Measurements from ENCODE around the gene PACRG. TPM values are rescaled to one million over a fixed set of nuclear protein-coding genes. Genes with fewer than 3 reads are reported as not detected.

PACRG gene
- total and polyA plus RNA-seq, 2 donors from 2014 or later, result 7.4 to 20.0 TPM

- H3K27me3 ChIP-seq (ENCODE audit: control insufficient read depth, insufficient read depth, low read length), result no peaks in the 10 kb centered on the region
- FAIRE-seq, result no peak
- H3K4me1 ChIP-seq (ENCODE audit: control insufficient read depth in 2 of 3, insufficient read depth in 2 of 3, low read depth in 1 of 3, low read length in 3 of 3), result peaks cover 0 to 3% (median 0%) of the 10 kb centered on the region in 3 donors
- DNase-seq, result no peak
- H3K9ac ChIP-seq (ENCODE audit: low read length in 3 of 3), result no peak overlapping the region
- no peak overlapping the region for H3K4me3 ChIP-seq (ENCODE audit: low read length in 3 of 3)
- no peaks in the 10 kb centered on the region for H3K36me3 ChIP-seq (ENCODE audit: control insufficient read depth in 2 of 3, insufficient read depth in 3 of 3, low read length in 3 of 3)
- no peak overlapping the region for H3K27ac ChIP-seq (ENCODE audit: low read depth in 2 of 2, low read length in 2 of 2)
- TF ChIP-seq, protein P1, sequence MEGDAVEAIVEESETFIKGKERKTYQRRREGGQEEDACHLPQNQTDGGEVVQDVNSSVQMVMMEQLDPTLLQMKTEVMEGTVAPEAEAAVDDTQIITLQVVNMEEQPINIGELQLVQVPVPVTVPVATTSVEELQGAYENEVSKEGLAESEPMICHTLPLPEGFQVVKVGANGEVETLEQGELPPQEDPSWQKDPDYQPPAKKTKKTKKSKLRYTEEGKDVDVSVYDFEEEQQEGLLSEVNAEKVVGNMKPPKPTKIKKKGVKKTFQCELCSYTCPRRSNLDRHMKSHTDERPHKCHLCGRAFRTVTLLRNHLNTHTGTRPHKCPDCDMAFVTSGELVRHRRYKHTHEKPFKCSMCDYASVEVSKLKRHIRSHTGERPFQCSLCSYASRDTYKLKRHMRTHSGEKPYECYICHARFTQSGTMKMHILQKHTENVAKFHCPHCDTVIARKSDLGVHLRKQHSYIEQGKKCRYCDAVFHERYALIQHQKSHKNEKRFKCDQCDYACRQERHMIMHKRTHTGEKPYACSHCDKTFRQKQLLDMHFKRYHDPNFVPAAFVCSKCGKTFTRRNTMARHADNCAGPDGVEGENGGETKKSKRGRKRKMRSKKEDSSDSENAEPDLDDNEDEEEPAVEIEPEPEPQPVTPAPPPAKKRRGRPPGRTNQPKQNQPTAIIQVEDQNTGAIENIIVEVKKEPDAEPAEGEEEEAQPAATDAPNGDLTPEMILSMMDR (IDR thresholded peaks at IDR 0.05; ENCODE audit: borderline replicate concordance, extremely low read depth, insufficient read depth), result no peak
- H3K9me3 ChIP-seq (ENCODE audit: control insufficient read depth in 2 of 3, insufficient read depth in 1 of 3, low read length in 3 of 3), result no peaks in the 10 kb centered on the region
- intact Hi-C loops (cut with DNase I), result no loop called here
These were observed 615.1 kb downstream of the PACRG start for GRCh38 chr6:163342571-163343539.

DNA sequence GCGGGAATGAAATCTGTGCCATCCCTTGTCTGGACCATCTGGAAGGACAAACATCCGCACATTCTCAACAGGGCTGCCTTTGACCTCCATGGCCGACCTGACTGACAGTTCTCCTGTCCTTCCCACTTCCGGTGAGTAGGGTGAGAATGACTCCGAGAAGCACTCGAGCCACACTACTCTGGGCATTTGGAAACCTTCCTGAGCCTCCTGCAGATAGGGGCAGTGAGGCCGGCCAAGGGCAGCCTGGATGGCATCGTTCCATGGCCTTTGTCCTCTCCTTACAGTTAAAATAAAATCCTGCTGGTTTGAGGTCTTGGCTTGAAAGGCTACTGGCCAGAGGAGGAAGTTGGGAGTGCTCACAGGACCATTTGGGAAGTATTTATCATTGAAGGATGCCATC is 615.8 kb downstream of the PACRG start:
- Histone ChIP-seq H3K4me3 (ENCODE audit: low read length in 3 of 3) (no peak overlapping the region), H3K9me3 (ENCODE audit: control insufficient read depth in 2 of 3, insufficient read depth in 1 of 3, low read length in 3 of 3) (no peaks in the 10 kb centered on the region), H3K36me3 (ENCODE audit: control insufficient read depth in 2 of 3, insufficient read depth in 3 of 3, low read length in 3 of 3) (no peaks in the 10 kb centered on the region), H3K27ac (ENCODE audit: low read depth in 2 of 2, low read length in 2 of 2) (no peak overlapping the region), H3K4me1 (ENCODE audit: control insufficient read depth in 2 of 3, insufficient read depth in 2 of 3, low read depth in 1 of 3, low read length in 3 of 3) (peaks cover 0 to 3% (median 0%) of the 10 kb centered on the region in 3 donors), H3K27me3 (ENCODE audit: control insufficient read depth, insufficient read depth, low read length) (no peaks in the 10 kb centered on the region), H3K9ac (ENCODE audit: low read length in 3 of 3) (no peak overlapping the region)
- TF ChIP-seq, protein P1 (IDR thresholded peaks at IDR 0.05; ENCODE audit: borderline replicate concordance, extremely low read depth, insufficient read depth), result no peak
- DNase-seq (no peak), FAIRE-seq (no peak)
- intact Hi-C loops (cut with DNase I), result no loop called here

- TF ChIP-seq, protein P1 (IDR thresholded peaks at IDR 0.05; ENCODE audit: borderline replicate concordance, extremely low read depth, insufficient read depth), result no peak
- Histone ChIP-seq H3K27ac (ENCODE audit: low read depth in 2 of 2, low read length in 2 of 2) (no peak overlapping the region), H3K36me3 (ENCODE audit: control insufficient read depth in 2 of 3, insufficient read depth in 3 of 3, low read length in 3 of 3) (no peaks in the 10 kb centered on the region), H3K27me3 (ENCODE audit: control insufficient read depth, insufficient read depth, low read length) (no peaks in the 10 kb centered on the region), H3K9me3 (ENCODE audit: control insufficient read depth in 2 of 3, insufficient read depth in 1 of 3, low read length in 3 of 3) (no peaks in the 10 kb centered on the region), H3K4me1 (ENCODE audit: control insufficient read depth in 2 of 3, insufficient read depth in 2 of 3, low read depth in 1 of 3, low read length in 3 of 3) (no peaks in the 10 kb centered on the region), H3K9ac (ENCODE audit: low read length in 3 of 3) (no peak overlapping the region), H3K4me3 (ENCODE audit: low read length in 3 of 3) (no peak overlapping the region)
- DNase-seq (no peak), FAIRE-seq (no peak)
- intact Hi-C loops (cut with DNase I), result no loop called here
These were observed 616.6 kb downstream of the PACRG start for GRCh38 chr6:163344411-163344810.

Data from kidney (tissue), 14 donors.